HG03354 (cell line): ENCODE results near the gene TRIM49D1.
"Not testable (repeated sequence)": the region's sequence is repeated elsewhere in the genome, so short reads cannot be mapped to it uniquely, and the experiment has no call there.

Experiments used
- ATAC-seq: cut with Tn5 transposase; IDR thresholded peaks from one replicate; pipeline ENCODE4 v1.9.1; 2021; ENCODE audit warnings: mild to moderate bottlenecking; ENCODE audit not compliant: unreplicated experiment, poor library complexity, severe bottlenecking

TRIM49D1 gene

DNA sequence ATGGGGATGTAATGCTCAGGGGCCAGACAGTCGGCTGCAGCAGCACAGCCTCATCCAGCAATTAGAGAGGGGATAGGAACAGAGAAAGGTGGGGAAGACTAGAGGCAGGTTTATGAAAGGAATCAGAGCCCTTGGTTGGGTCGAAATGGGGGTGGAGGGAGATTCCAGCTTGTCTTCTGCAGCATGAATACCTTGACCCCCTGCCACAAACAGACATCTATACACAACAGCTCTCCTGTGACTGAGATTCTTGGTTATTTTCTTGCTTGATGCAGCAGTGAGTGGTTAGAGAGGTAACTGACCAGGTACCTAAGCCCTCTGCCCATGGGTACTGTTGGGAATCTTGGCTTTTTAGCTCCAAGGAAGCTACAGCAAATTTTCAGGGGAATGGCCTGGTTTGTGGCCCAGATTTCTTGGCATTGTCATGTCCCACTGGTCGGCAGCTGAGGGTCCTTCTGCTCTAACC lies at the start of gene TRIM49D1:
TSS of gene TRIM49D1 (minus strand) at position 51 of the 466 bp plus-strand sequence. CDS start 4,535 bp downstream, outside the sequence.
- no peak for ATAC-seq

- ATAC-seq = not testable (repeated sequence)
Observed at GRCh38 chr11:89965737-89966136, 43.7 kb upstream of the TRIM49D1 start, which contains the start of gene TRIM64. Gene TRIM64, plus strand, starts transcription at chr11:89966037. Its CDS starts 2,467 bp downstream, at chr11:89968504.

DNA sequence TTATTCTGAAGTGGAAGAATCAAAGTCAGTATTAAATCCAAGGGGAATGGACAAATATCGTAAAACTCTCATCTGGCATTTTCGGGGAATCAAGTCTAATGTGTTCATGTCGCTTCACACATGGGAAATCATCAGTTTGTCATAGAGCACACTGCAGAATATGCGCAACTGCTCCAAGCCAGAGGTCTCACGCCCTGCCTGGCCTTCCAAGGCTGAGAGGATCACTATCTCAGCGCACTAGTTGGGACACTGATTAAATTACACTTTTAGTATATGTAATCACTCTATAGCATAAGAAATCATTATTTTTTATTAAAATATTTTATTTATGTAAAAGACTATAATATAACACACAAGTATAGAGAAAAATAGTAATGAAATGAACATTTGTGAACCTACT lies 38.8 kb upstream of the TRIM49D1 start:
- ATAC-seq = not testable (repeated sequence)

DNA sequence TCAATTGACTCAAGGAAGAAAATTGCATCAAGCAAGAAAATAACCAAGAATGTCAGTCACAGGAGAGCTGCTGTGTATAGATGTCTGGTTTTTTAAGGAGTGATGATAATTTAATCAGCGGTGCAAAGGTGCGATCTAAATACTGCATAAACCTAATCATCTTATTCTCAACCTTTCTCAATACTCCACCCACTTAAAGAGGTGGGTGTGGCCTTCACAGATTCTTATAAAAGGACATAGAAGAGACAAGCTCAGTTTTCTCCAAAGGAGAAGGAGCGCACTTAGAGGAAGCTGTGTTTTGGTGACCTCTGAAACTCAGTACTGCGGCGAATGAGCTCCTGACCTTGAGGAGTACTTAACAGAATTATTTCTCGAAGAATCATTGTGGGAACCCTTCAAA lies 1.7 kb upstream of the TRIM49D1 start, which contains the start of gene TRIM49D2:
TSS of gene TRIM49D2 (plus strand) at position 301 of the 400 bp plus-strand sequence. CDS start 2,698 bp downstream, outside the sequence.
- ATAC-seq = not testable (repeated sequence)

- not testable (repeated sequence) for ATAC-seq
Observed at GRCh38 chr11:89900809-89901208, 21.2 kb downstream of the TRIM49D1 start.

GRCh38 chr11:89893245-89893644 lies 28.8 kb downstream of the TRIM49D1 start:
- not testable (repeated sequence) for ATAC-seq

- not testable (repeated sequence) for ATAC-seq
Observed at GRCh38 chr11:89877511-89877910, 44.5 kb downstream of the TRIM49D1 start.

DNA sequence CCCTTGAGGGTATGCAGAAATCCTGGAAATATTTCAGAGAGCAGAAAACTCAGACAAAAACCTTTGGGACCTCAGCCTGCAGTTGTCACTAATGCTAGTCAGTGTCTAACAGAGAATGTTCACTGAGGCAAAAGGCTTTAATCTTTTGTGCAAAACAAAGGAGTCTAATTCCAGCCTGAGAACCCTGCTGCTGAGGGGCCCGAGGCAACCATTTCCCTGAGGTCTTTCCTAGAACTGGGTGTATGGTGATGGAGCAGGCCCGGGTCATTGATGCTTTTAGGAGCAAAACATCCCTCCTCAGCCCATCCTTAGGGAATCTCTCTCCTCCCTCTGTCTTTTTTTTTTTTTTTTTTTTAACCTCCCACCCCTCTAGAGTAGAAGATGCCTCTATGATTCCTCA lies 49.5 kb downstream of the TRIM49D1 start:
- not testable (repeated sequence) for ATAC-seq

DNA sequence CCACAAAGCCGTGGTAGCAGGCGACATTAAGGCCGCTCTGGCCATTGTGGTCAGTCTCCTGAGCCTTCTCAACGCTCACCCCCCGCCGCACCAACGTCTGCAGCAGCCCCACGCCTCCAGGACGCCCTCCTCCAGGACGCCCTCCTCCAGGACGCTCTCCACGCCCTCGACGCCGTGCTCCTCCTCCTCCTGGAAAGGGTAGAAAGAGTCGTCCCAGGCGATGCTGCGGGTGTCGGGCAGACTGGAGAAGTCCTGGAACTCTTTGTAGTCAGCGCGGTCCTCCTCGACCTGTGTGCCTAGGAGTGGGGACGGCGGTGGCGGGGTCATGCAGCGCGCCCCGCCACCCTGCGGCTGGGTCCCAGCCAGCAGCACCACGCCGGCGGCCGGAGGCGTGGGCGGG lies 56.8 kb downstream of the TRIM49D1 start:
- not testable (repeated sequence) for ATAC-seq

GRCh38 chr11:89863906-89864704 lies 57.9 kb downstream of the TRIM49D1 start:
- not testable (repeated sequence) for ATAC-seq
